Mammary microvascular endothelial cell (primary cell): ENCODE data around the gene HDAC8. TPM values are rescaled to one million over a fixed set of nuclear protein-coding genes. Genes with fewer than 3 reads are reported as not detected.

Source experiments
- total RNA-seq: library from RNA; depleted of rRNA; stranded (reverse); fragments of >200 nt; gene quantifications from 2 replicates; pipeline ENCODE4 v1.2.3, GENCODE V29; 2015

The HDAC8 gene
- total RNA-seq: 13.0 and 23.2 TPM in 2 replicates

DNA sequence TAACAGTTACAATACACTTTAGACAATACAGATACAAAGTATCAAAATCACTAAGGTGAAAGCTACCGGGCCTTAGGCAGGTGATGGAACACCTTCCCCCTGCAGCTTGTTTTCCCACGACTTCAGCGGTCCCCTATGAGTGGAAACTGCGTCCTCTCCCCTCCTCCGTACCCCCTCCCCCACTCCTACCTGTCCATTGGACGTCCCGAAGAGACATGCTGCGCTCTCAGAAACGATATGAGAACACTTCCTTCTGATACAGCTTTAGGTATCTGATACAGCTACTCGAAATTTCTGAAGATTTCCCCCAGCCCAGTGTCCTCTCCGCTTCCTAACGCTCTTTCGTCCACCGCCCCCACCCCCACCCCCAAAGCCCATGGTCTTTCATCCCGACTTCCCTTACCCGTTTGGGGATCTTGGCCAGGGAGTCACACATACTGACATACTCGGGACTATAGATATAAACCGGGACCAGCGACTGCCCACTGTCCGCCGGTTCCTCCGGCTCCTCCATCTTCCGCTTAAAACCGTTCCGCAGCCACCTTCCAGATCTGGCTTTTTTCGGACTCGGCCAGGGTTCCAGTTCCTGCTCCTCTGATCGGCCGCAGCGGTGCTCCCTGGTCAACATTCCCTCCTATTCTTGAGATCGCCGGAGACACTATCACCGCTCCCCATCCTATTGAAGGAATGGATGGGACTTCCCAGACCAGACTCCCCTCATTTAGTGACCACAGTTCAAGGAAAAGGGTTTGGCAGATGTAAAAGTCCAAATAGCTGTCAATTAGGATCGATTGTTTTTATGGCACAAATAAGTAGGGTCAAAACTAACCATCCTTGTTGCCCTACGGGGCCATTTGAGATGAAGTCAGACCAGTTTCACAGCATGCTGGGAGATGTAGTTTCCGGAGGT, at the start of gene HDAC8:
TSS of gene HDAC8 (minus strand) at position 596 of the 910 bp plus-strand sequence. CDS start at position 514, 82 bp downstream.

DNA sequence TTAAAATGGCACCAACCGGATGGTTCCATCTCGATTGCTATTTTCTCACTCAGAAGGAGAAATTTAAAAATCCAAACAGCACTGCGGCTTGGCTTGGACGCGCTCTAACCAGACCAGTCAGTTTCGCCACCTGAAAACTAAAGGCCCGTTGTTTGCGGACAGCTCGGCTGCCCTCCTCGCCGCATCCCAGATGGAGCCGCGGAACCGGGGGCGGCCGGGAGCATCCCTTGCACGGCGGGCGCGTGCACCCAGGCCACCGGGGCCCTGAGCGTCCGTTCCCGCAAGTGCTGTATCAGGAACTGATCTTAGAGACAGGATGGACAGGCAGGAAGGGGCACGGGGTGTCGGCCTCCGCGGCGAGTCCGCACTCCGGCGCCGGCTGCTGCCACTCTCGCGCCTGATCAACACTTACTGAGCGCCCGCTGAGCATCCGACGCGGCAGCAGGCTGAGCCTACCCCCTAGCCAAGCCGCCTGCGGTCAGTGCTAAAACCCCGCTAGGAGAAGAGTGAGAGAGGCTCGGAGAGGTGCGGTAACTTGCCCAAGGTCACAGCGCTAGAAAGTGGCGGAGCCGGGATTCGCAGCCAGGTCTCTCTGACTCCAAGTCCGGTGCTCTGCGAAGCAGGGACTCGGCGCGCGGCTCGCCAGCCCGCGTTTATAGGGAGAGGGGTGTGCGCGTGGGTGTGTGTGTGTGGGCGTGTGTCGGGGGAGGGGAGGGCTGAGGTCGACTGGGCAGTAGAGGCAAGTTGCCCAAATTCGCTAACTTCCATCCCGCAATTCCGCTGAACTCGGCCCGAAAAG, 267.2 kb downstream of the HDAC8 start, which contains the start of gene CITED1:
TSS of gene CITED1 (minus strand) at position 629 of the 799 bp plus-strand sequence. CDS start 3,045 bp downstream, outside the sequence.

Other genes with a start within 250 kb of the HDAC8 start
- gene PHKA1, start 141.5 kb upstream of the HDAC8 start, total RNA-seq: 6.2 and 6.3 TPM in 2 replicates
- gene DMRTC1B, start 204.0 kb upstream of the HDAC8 start, total RNA-seq: not detected in 2 replicates
- not detected in 2 replicates for gene FAM236B, start 209.8 kb upstream of the HDAC8 start, total RNA-seq
- not detected in 2 replicates for gene FAM236D, start 235.4 kb upstream of the HDAC8 start, total RNA-seq